H1 (cell line): ENCODE data around the gene PIAS1. TPM values are rescaled to one million over a fixed set of nuclear protein-coding genes. Genes with fewer than 3 reads are reported as not detected.

Experiments used
- CTBP2 ChIP-seq: IDR thresholded peaks from 2 replicates; pipeline ENCODE4 v1.7.0; 2011; ENCODE audit warnings: borderline replicate concordance, mild to moderate bottlenecking, moderate library complexity, mixed read lengths, low read length; ENCODE audit not compliant: insufficient read depth, insufficient read length
- RBBP5 ChIP-seq: IDR thresholded peaks from 2 replicates; pipeline ENCODE4 v1.7.1; 2012; ENCODE audit warnings: low read depth, mild to moderate bottlenecking, inconsistent platforms, low read length, moderate library complexity, borderline replicate concordance
- polyA plus RNA-seq, 7 experiments: library from polyadenylated mRNA; depleted of rRNA in 3 of 7; stranded (reverse) in 5 of 7; unstranded in 2 of 7; fragments of >200 nt in 5 of 7; fragments of 200-250 nt in 2 of 7; gene quantifications; 1 replicate in 5 of 7; 2 replicates in 1 of 7; 4 replicates in 1 of 7; pipeline versions ENCODE4 v1.2.1 to v1.2.3, GENCODE V29; 2011 to 2013; ENCODE audit warnings: missing spikeins in 2 of 7, mixed read lengths in 2 of 7
- total RNA-seq: library from RNA; stranded (reverse); fragmentation: NEBNext Ultra II Directional; extraction: Animal tissue kit (Norgen Biotek cat#: 25700); gene quantifications from 2 replicates; pipeline ENCODE4 v1.2.1, GENCODE V29; 2021
- TF ChIP-seq, protein P1 (sequence below): IDR thresholded peaks from 2 replicates; pipeline ENCODE4 v1.6.1; 2011; ENCODE audit warnings: low read depth, mild to moderate bottlenecking, low read length; ENCODE audit not compliant: insufficient read depth

The PIAS1 gene
- total and polyA plus RNA-seq, 2 of the 8 experiments (the other 6 are each of a cell fraction or from before 2014, with no cell fraction given): 30.8 to 34.5 TPM

DNA sequence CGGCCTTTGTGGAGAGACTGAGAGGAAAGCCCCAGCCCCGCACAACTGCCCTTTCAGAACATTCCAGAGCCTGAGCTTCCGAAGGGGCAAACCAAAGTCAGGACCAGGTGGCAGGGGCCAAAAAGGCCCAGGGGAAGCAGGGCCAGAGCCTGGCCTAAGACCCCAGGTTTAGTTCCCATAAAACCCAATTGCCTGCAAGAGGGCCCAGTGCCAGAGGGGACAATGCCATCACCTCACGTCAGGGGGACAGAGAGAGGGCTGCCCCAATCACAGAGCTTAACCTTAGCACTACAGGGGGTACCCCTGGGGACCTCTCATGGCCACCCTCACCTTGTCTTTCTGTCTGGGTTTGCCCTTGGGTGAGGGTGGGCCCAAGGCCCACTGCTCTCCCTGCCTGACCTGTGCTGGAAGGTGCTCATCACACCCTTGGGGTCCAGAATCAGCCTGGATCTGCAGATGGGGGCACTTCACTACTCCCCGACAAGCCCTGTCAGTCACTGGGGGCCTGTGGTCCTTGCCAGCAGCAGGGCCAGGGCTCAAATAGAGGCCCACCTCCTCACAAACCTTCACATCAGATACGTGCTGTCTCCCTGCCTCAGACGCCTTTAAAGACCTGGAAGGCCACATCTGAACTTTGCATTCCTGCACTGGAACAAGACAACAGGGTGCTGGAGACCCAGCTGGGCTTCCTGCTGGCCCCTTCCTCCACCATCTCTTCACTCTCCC is 147.2 kb downstream of the PIAS1 start (continued):
- TF ChIP-seq RBBP5 (no peak), CTBP2 (no peak)
- TF ChIP-seq, protein P1, sequence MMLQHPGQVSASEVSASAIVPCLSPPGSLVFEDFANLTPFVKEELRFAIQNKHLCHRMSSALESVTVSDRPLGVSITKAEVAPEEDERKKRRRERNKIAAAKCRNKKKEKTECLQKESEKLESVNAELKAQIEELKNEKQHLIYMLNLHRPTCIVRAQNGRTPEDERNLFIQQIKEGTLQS: no peak
